Stimulated activated CD4-positive, alpha-beta T cell treated with anti-CD3 and anti-CD28 coated beads, Interleukin-4, amount 100 ng/mL, for 24 hours (primary cell): ENCODE data around the gene H1-8.

Source experiments
- DNase-seq: peaks from one replicate; pipeline ENCODE4 v3.0.0-alpha.2; 2020

H1-8 gene

DNA sequence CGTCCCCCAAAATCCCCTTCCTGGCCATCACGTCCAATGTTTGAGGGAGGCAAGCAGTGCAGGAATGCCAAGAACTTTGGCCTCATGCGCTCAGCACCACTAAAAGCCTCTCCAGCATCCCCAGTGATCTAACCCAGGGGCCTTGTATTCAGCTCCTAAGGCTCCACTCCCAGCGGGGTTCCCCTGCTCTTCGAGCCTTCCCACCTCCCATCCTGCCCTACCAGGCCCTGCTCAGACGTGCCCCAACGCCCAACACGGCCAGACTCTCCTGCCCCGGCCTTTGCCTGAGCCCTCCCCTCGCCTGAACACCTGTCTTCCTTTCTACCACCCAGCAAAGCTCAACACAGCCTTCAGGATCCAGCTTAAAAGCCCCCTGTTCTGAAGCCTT is 33.0 kb downstream of the H1-8 start:
- DNase-seq, result no peak

DNA sequence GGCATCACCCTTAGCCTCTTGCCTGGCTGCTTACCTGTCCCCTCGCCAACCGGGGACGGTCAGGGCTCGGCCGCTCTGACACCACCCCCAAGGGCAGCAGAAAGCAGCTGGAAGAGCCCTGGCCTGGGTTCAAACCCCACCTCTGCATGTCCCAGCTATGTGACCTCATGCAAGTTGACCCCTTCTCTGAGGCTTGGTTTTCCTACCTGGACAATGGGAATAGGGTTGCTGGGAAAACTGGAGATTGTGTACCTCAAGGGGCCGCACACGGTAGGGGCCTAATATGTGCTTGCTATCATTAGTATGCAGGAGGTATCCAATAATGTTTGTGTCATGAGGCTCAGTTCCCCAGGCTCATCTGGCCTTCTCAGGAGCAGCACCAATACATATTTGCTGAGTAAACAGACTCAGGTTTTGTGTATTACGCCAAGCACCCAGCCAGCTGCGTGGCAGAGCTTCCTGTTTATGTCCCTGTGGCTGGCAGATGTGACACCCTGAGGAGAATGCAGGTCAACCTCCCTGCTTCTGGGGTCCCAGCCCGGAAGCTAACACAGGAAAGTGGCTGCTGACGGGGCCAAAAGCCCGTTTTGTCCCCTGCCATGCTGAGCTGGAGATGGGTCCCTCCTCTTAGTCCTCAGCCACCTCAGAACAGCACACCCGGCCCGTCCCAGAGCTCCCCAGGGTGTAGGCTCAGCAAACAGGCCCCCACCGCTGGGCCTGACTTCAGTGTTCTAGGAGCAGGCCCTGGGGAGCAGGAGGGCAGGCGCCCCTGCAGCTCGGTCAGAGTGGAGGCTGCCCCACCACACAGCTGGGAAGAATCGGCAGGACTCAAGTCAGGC is 33.8 kb downstream of the H1-8 start:
- DNase-seq, result peak; percentile 42

DNA sequence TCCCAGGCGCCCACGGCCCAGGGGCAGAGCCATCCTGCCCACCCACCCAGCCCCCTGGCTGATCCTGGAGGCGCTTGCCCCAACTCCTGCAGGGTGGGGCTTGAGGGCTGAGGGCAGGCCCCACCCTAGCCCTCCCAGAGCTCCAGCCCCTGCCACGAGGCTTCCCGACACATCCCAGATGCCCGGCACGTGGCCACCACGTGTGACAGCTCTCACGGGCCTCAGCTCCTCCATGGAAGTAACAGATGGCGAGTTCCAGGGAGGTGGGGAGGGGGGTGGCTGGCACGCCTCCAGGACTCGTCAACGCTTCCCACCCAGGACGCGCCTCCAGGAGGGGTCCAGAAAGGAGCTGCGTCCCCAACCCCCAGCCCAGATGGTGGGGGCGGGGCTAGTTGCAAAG is 34.4 kb downstream of the H1-8 start:
- no peak for DNase-seq

DNA sequence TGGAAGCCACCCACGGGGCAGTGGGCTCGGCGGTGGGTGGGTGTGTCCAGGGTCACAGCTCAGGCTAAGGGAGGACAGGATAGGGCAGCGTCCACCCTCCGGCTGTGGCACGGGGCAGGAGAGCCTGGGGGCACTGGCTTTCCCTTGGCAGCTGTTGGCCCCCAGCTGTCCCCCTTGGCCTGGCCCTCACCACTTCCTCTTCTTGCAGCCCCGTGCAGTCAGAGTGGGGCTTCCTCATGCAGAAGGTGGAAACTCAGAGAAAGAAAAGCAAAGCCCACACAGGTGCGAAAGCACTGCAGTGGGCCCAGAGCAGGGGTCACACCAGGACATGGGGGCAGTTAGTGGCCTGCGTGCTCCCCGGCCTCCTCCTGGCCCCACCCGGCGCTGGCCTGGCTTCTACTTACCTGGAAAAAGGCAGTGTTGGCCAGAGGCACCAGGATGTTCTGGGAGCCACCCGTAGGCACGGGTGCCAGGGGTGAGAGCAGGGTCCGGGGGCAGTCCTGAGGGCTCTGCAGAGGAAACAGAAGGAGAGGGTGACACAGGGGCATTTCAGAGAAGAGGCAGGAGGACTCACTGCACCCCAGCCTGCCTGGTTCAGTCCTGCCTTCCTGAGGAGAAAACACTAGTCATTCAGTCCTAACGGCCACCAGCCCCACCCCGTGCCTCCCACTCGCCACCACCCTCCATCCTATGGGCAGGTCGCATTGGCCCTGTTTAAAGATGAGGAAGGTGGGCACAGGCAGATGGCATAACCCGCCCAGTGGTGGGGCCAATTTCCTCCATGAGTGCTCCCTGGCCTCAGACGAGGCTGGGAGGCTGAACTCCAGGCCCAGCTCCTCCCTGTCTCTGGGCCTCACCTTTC is 35.2 kb downstream of the H1-8 start:
- no peak for DNase-seq

DNA sequence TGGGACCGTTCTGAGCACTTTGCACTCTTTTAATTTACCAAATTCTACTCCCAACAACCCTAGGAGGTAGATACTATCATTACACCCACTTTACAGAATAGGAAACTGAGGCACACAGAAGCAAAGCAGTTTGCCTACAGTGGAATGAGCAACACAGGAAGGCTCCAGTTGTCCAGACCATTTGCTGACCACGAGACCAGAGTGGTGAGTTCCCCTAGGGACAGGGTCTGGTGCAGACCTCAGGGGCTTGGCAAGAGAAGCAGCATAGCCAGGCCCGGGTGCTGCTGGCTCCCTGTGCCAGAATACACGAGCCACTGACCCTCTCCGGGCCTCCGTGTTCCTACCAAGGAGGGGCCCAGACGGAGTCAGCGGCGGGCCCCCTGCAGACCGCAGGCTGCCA is 37.0 kb downstream of the H1-8 start:
- no peak for DNase-seq

DNA sequence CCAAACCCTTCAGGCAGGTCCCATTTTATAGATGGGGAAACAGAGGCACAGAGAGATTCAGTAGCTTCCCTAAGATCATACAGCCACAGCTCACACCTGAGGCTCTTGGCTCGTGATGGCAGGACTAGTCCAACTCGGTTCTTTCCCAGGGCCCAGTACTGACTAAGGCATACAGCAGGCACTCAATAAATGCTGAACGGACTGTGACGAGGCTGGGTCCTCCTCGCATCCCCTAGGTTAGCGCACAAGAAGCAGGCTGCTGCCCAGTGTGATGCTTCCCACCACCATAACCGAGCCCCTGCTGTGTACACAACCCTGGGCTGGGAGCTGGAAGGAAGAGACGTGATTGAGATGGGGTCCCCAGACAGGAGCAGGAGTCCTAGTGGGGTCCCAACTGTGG is 38.6 kb downstream of the H1-8 start:
- DNase-seq, result no peak

DNA sequence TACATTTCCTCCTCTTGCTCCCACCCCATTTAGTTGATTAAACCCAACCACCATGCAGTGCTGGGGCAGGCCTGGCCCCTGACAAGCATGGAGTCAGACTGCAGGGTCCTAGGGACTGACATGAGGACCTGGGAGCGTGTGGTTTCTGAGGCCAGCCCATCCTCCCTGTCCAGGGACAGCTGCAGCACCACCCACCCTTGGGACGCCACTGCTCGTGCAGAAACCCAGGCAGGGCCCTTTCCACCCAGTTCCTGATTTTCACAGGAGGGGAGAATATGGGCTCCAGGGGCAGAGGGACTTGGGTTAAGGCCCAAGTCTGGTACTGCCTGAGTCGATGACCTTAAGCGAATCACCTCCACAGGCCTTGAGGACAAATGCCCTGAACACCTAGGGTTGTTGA is 39.8 kb downstream of the H1-8 start:
- no peak for DNase-seq

DNA sequence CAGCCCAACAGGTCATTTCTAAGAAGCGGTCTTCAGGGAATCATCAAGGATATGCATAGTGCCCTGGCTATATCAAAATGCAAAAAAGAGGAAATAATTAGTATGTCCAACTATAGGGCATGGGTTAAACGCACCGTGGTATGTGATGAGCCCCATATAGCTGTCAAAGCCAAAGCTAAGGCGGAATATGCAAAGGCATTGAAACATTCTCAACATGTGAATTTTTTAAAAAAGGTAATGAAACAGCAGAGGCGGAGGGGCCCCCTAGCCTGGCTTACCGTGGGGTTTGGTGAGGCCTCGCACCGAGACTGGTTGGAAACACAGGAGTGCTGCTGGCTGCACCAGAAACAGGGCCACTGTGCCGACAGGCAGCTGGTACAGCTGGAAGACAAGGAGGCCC is 40.3 kb downstream of the H1-8 start:
- no peak for DNase-seq

DNA sequence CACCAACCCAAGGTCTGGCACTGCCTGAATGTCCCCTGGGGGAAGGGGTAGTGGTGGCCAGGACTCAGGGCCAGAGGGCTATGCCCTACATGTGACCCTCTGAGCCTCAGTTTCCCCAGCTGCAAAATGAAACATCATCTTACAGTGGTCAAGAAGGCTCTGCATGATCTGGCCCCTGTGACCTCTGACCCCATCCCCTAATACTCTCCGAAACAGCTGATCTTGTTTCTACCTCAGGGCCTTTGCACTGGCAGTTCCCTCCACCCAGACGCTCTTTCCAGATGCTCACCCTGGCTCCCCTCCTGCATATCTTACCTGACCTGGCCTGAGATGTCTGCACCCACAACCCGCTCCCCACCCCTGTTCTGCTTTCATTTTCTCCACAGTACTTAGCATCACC is 41.7 kb downstream of the H1-8 start:
- no peak for DNase-seq

DNA sequence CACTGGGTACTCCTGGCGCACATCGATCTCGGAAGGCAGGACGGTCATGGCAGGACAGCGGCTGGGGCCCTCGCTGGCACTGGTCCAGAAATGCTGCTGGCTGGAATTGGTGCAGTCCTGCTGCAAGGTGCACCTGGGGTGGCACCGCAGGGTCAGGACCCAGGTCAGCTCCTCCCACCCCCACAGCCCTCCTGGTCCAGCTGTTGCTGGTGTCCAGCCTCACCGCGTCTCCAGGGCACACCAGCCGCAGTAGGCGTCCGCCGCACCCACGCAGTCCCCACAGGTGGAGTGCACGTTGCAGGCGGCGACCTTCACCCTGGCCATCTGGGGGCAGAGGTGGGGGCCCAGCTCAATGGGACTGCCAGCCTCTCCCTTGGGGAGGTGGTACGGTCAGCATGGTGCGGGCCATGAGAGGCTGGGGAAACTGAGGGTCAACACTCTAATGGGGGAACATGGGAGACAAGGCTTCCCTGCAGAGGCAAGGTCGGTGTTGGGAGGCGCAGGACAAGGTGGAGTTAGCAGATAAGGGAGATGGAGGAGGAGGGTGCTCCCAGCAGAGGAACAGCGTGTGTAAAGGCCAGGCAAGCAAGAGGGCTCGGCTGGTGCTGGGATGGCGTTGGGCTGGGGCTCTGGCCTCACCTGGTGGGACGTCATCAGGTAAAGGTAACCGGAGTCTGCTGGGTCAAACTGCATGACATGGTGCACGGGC is 43.1 kb downstream of the H1-8 start:
- DNase-seq, result no peak

DNA sequence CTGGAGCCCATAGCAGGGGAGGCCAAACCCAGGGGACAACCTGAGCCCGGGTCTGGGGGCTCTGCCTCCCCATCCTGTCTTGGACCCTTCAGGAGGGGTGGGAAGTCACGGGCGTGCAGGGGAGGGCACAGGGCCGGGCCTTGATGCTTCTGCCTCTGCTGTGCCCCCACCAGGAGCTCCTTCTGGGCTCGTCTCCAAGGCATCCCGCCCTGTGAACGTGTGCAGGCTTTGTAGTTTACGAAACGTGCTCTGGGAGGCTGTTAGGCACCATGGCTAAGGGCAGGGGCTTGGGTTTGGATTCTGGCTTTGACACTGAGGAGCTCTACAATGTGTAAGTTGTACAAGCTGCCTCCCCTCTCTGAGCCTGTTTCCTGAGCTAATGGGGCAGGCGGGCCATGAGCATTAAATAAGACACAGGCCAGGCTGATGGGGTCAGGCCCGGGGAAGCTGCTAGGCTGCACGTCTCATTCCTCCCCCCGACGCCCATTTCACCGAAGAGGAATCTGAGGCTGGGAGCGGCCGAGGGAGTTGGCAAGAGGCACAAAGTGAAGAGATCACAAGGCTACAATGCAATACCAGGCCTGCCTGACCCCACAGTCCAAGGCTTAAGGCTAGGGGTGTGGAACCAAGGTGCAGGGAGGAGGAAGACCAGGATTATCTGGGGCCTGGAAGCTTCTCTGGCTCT is 43.9 kb downstream of the H1-8 start:
- DNase-seq, result no peak

DNA sequence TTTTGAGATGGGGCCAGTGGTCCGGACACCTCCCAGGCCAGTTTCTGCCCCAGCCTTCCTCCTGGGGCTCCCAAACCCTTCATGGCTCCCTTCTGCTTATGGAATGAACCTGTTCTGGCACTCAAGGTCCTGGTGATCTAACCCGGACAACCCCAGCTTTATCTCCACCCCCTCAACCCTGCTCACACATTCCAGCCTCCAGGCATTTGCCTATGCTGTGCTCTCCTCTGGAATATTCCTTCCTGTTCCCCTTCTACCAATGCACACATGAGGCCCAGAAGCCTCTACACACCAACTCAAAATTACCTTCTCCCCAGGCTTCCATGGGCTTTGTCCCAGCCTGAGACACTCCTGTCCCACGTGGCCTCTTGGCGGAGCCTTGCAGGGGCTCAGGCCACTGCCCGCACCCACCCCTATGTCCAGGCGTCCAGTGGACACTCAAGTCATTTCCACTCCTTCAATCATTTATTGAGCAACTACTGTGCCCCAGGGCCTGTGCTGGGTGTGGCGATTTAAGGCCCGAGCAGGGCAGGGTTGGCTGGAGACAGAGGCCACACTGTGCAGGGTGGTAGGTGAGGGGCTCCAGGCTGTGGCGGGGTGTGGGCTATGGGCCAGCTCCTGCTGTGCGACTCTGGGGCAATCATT is 44.7 kb downstream of the H1-8 start:
- DNase-seq, result no peak

DNA sequence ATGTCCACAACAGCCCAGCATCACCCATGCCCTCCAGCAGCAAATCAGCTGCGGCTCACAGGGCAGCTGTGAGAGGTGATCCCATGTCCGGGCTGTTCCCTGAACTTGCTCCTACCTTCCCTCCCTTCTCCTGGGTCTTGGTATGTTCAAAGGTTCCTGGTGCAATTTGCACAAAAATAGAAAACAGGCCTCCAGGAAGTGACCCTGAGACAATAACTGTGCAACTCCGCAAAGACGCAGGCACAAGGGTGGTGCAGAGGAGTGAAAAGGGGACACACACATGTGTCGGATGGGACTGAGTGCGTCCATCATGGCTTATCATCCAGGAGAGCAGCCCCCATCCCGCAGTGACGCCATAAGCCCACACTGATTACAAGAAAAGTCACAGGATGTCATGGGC is 47.2 kb downstream of the H1-8 start:
- DNase-seq, result no peak

DNA sequence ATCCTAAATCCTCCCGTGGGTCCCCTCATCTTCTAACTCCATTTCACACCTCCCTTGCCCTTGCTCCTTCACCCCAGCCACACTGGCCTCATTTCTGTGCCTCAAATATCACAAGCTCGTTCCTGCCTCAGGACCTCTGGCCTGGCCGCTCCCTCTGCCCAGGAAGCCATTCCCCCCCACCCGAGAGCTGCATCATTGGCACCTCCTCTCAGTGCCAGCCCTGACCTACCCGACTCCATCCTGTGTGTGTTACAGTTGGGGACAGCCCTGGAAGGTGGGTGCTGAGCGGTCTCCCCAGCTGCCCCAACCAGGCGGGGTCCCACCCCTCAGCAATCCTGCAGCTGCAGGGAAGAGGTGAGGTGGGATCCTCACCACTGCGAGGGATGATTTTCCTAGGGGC is 49.0 kb downstream of the H1-8 start:
- DNase-seq, result no peak

DNA sequence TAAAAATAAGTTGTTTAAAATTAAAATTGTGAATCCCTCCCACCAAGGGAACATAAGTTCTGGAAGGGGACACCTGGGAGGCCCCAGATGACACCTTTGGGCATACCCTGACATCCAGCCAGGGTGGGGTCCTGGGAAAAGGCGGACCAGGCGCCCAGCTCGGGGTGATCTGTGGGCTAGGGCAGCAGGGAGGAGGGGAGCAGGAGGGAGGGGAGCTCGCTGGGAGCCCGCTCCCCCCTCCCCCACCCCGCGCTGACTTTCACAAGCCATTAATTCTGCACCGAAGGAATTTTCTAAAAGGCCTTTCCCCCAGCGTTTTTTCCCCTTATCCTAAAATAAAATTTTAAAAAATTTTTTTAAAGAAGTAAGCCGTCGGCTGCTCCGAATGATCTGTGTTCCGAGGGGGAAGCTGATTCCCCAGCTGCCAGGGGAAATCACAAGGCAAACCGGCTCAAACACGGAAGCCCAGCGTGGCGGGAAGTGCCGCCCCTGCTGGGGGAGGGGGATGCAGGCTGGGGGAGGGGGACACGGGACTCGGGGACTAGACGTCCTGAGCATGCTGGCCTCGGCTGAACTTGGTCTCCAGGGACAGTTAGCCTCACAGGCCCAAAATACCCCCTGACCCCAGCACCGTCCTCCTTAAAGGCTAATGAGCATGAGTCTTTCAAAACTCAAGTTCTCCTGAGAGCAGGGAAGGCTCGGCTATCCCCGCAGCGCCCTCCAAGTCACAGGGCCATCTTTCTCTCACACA is 49.6 kb downstream of the H1-8 start:
- DNase-seq, result no peak

DNA sequence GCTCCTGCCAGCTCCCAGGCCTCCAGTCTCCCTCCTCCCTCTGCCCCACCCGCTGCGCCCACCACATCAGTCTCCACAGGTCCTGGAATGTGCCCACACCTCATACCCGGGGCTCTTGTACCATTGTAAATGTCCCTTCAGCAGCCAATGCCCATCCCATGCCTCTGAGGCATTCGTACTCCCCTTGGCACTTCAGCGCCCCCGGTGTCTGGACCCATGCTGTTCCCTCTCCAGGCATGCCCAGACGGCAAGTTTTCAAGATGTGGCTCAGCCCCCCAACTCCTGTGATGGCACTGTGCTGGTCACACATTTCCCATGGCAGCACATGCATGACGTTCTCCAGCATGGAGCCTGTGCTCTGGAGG is 50.2 kb downstream of the H1-8 start:
- no peak for DNase-seq

DNA sequence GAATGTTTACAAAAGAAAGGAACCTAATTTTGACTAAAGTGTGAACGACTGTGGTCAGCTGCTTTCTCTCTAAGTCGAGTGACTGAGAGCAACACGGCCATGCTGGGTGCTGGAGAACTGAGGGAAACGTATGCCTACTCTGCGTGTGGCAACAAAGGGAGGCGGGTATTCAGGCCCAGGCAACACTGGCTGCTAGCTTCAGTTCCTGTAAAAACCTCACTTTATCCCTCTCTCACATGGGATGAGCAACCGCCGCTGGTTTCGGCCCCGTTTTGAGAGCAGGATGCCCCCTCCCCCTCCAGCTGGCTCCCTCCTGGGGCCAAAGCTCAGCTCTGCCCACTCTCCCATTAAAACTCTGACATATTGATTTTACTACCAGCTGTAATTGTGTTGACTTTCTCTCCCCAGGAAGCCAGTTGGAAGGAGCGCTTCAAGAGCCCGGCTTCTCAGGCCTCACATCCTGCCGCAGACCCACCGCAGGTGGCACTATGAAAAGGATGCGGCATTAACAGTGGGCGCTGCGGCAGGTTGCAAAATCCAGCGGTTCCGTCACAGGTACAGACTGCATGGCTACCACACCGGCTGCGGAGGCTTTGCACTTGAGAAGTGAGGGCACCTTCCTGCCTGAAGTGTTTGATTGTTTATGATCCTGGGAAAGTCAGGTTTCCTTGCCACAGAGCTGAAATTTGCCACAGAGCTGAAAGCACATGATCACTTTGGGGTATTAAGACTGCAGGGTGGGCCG is 50.8 kb downstream of the H1-8 start:
- peak; percentile 54 for DNase-seq

DNA sequence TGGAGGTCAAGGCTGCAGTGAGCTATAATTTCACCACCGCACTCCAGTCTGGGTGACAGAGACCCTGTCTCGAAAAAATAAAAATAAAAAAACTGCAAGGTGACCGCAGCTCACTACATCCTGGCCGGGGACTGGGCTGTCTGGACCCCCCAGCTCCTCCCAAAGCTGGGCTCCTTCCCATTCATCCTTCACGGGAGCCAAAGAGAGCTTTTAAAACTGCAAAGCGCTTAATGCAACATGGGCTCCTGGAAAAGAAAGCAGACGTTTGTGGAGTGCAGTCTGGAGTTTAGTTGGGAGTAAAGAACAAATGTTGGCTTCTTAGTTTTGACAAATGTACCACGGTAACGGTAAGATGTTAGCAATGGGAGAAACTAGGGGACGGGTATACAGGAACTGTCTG is 51.4 kb downstream of the H1-8 start:
- DNase-seq, result no peak

DNA sequence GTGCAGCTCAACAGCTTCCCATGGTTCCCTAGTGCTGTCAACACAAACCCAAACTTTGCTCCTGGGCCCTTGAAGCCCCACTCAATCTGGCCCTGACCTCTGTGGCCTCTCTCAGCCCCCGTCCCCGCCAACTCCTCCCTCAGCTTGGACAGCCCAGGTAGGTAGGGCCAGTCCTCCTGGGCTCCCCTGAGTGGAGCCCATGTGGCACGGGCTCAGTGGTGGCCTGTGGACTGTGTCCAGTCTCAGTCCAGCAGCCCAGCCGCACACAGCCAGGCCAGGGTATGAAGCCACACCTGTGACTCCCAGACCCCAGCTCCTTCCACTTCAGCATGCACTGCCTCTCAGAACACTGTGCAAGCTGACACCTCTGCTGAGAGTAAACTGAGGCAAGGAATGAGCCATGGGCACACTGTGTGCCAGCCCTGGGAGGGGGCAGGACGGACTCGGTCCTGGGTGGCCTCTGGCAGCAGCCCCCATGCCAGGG is 52.0 kb downstream of the H1-8 start:
- no peak for DNase-seq

DNA sequence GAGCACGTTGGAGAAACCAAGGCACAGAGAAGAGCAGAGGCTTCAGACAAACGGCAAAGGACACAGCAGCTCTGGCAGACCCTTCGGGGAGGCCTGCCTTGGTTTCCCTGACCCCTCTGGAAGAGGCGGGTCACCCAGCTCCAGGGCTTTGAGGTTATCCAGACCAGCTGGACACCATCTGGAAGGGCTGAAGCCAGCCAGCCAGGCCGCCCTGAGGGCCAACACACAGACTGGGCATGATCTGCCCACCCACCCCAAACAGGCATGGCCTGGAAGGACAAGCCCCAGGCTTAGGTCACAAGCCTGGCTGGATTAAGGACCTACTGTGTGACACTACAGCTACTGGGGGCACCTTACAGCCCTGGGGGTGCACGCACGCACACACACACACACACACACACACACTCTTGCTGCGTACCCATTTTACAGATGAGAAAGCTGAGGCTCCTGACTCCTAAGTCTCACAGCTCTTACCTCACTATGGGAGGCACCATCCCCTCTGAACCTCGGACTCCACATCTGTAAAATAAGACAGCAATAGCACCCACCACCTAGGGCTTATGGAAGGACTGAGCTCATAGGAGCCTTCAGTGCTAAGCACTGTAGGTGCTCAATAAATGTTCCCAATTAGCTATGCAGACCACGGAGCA is 52.7 kb downstream of the H1-8 start:
- DNase-seq, result no peak
